Esophagus muscularis mucosa (tissue), 4 donors: ENCODE measurements around the gene PHYHD1. TPM values are rescaled to one million over a fixed set of nuclear protein-coding genes. Genes with fewer than 3 reads are reported as not detected.

Experiments used
- DNase-seq: peaks from one replicate; pipeline ENCODE4 v3.0.0-alpha.2; 2017; ENCODE audit errors: extremely low spot score
- H3K27ac ChIP-seq, 4 donors: fragments of 200-600 bp; sonication (generic); replicated peaks in 1 of 4; 1 replicate in 3 of 4; 2 replicates in 1 of 4; pipeline ENCODE4 v1.5.1; 2016 to 2019; ENCODE audit warnings: mild to moderate bottlenecking in 1 of 4
- H3K27me3 ChIP-seq, 4 donors: fragments of 200-600 bp; sonication (generic); one replicate each; pipeline versions ENCODE4 v1.5.1 to v1.6.0; 2016 to 2019
- H3K36me3 ChIP-seq, 4 donors: fragments of 200-600 bp; sonication (generic); one replicate each; pipeline ENCODE4 v1.5.1; 2016 to 2019
- H3K4me1 ChIP-seq, 4 donors: fragments of 200-600 bp; sonication (generic); one replicate each; pipeline ENCODE4 v1.5.1; 2016 to 2019
- H3K4me3 ChIP-seq, 4 donors: fragments of 200-600 bp; sonication (generic); 1 replicate in 2 of 4; 2 replicates in 2 of 4; pipeline ENCODE4 v1.5.1; 2016 to 2019; ENCODE audit warnings: mild to moderate bottlenecking in 4 of 4, moderate library complexity in 1 of 4
- H3K9me3 ChIP-seq, 4 donors: fragments of 200-600 bp; sonication (generic); 1 replicate in 3 of 4; 2 replicates in 1 of 4; pipeline ENCODE4 v1.5.1; 2016 to 2019
- CTCF ChIP-seq, 3 experiments: fragments of 200-600 bp in 2 of 3; fragments of 450-650 bp in 1 of 3; sonication (generic) in 2 of 3; IDR thresholded peaks; one replicate each; pipeline ENCODE4 v1.5.1; 2017 to 2019; ENCODE audit warnings: antibody characterized with exemption in 3 of 3, mild to moderate bottlenecking in 2 of 3, moderate library complexity in 1 of 3
- EP300 ChIP-seq: sonication (generic); formaldehyde crosslinking; IDR thresholded peaks from one replicate; pipeline ENCODE4 v1.6.1; 2017; ENCODE audit warnings: antibody characterized with exemption
- POLR2A ChIP-seq: fragments of 450-650 bp; IDR thresholded peaks from one replicate; pipeline ENCODE4 v1.6.1; 2017; ENCODE audit warnings: antibody characterized with exemption, moderate library complexity, mild to moderate bottlenecking, low read depth
- POLR2AphosphoS5 ChIP-seq, 2 donors: sonication (generic); formaldehyde crosslinking; IDR thresholded peaks; one replicate each; pipeline ENCODE4 v1.6.1; 2017; ENCODE audit warnings: antibody characterized with exemption in 2 of 2
- WGBS: methylation state at CpG from one replicate; pipeline ENCODE4 v1.1.5; 2018; 5-methylcytosine and 5-hydroxymethylcytosine counted together
- intact Hi-C: fragments of 100-400 bp; cut with DNase I; formaldehyde crosslinking; loops from one replicate; pipeline ENCODE4 v1.15.1; 2023
- total RNA-seq, 4 donors: library from RNA; depleted of rRNA; stranded (reverse); fragments of >200 nt; gene quantifications; one replicate each; pipeline versions ENCODE4 v1.1.0 to v1.2.1, GENCODE V29; 2016

PHYHD1 gene
- total RNA-seq, 4 donors from 2014 or later = 10.4 to 22.3 (median 12.0) TPM

DNA sequence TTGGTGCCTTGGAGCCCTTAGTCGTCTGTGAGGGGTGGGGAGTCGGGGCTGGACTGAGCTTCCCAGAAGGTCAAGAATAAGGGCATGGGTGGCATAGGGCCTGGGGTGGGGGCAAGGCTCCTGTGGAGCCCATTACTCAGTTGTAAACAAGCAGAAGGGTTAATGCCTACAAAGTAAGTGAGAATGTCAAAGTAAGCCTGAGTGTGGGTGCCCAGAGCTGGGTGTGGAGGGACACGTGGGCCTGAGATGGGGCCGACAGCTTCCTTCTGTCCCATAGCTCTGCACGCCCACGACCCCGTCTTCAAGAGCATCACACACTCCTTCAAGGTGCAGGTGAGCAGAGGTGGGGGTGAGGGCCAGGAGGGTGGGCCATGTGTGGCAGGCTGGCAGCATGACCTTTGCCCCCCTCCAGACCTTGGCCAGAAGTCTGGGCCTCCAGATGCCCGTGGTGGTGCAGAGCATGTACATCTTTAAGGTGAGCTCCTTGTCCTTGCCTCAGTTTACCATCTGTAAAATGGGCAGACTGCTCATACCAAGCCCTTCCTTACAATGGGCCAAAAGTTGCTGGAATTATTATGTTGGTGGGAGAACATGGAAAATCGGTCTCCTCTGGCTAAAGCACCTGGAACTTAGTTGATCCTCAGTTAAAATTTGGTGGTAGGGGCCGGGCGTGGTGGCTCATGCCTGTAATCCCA lies 15.5 kb downstream of the PHYHD1 start:
- 89% methylated on average over 11 of the region's 11 CpGs for WGBS

GRCh38 chr9:128937310-128938165 lies 16.8 kb downstream of the PHYHD1 start:
- no peaks in the 10 kb centered on the region for H3K27me3 ChIP-seq
- 85% methylated on average over 9 of the region's 9 CpGs for WGBS
- peaks cover 0 to 39% (median 26%) of the 10 kb centered on the region in 4 donors for H3K36me3 ChIP-seq
- H3K4me1 ChIP-seq = peaks cover 16 to 25% (median 18%) of the 10 kb centered on the region in 4 donors
- TF ChIP-seq POLR2A = no peak
- TF ChIP-seq POLR2AphosphoS5 (IDR thresholded peaks at IDR 0.05) = no peak
- H3K9me3 ChIP-seq = no peaks in the 10 kb centered on the region
- H3K27ac ChIP-seq = no peak overlapping the region
- no peak for DNase-seq
- intact Hi-C loops = no loop called here
- H3K4me3 ChIP-seq = no peak overlapping the region

More for the DNA sequence above, 15.5 kb downstream of the PHYHD1 start:
- H3K4me1 ChIP-seq = peaks cover 11 to 13% (median 12%) of the 10 kb centered on the region in 4 donors
- no peaks in the 10 kb centered on the region for H3K27me3 ChIP-seq
- H3K27ac ChIP-seq = no peak overlapping the region
- DNase-seq = no peak
- H3K36me3 ChIP-seq = peaks cover 0 to 32% (median 17%) of the 10 kb centered on the region in 4 donors
- H3K4me3 ChIP-seq = no peak overlapping the region
- H3K9me3 ChIP-seq = no peaks in the 10 kb centered on the region
- intact Hi-C loops = no loop called here
- no peak for TF ChIP-seq CTCF (IDR thresholded peaks at IDR 0.05)

DNA sequence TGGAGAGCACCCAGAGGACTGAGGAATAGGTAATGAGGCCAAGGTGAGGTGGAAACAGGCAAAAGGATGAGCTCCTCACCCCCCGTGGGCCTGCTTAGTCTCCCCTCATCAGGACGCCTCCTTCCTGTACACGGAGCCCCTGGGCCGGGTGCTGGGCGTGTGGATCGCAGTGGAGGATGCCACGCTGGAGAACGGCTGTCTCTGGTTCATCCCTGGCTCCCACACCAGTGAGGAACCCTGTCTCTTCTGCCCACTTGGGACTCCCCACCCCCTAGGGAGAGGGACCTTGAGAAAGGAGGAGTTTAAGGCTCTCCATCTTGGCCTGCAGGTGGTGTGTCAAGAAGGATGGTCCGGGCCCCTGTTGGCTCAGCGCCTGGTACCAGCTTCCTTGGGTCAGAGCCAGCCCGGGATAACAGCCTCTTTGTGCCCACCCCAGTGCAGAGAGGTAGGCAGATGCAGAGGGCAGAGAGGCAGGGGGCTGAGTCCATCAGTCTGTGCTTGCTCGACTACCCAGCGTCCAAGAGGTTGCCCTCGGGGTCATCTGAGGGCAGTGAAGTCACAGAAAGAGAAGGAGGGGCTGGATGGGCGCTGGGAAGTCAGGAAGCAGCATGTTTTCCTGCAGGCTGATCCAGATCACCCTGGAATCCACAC lies 19.6 kb downstream of the PHYHD1 start:
- Histone ChIP-seq H3K4me1 (peaks cover 19 to 33% (median 24%) of the 10 kb centered on the region in 4 donors), H3K36me3 (peaks cover 0 to 47% (median 27%) of the 10 kb centered on the region in 4 donors), H3K4me3 (no peak overlapping the region), H3K9me3 (no peaks in the 10 kb centered on the region), H3K27ac (peak overlapping the region in 3 of 4 donors; percentile 25 to 62 (median 34)), H3K27me3 (no peaks in the 10 kb centered on the region)
- whole genome bisulfite sequencing = 72% methylated on average over 12 of the region's 15 CpGs
- DNase-seq = no peak
- TF ChIP-seq EP300 (no peak), CTCF (IDR thresholded peaks at IDR 0.05) (no peak), POLR2A (no peak), POLR2AphosphoS5 (IDR thresholded peaks at IDR 0.05) (peak; percentile 18 to 20)
- intact Hi-C loops = no loop called here

- DNase-seq = no peak
Measured at GRCh38 chr9:128940946-128941755, 20.4 kb downstream of the PHYHD1 start.

More at GRCh38 chr9:128940946-128941755, 20.4 kb downstream of the PHYHD1 start:
- WGBS = 83% methylated on average over 12 of the region's 12 CpGs
- peaks cover 0 to 47% (median 27%) of the 10 kb centered on the region in 4 donors for H3K36me3 ChIP-seq
- no peak for TF ChIP-seq POLR2A
- TF ChIP-seq POLR2AphosphoS5 (IDR thresholded peaks at IDR 0.05) = peak in 1 of 2 donors; percentile 0
- TF ChIP-seq CTCF (IDR thresholded peaks at IDR 0.05) = no peak
- TF ChIP-seq EP300 = no peak
- H3K4me3 ChIP-seq = no peak overlapping the region
- H3K27me3 ChIP-seq = no peaks in the 10 kb centered on the region
- H3K4me1 ChIP-seq = peaks cover 24 to 37% (median 31%) of the 10 kb centered on the region in 4 donors
- intact Hi-C loops = no loop called here
- no peaks in the 10 kb centered on the region for H3K9me3 ChIP-seq
- peak overlapping the region; percentile 24 to 62 (median 30) for H3K27ac ChIP-seq
